Subcutaneous preadipocyte (primary cell): ENCODE results near the gene HTR2A. TPM values are rescaled to one million over a fixed set of nuclear protein-coding genes. Genes with fewer than 3 reads are reported as not detected.

Experiments
- total RNA-seq: library from RNA; depleted of rRNA; stranded (reverse); fragments of >200 nt; gene quantifications from 2 replicates; pipeline ENCODE4 v1.2.3, GENCODE V29; 2012

Gene HTR2A
- total RNA-seq: under 0.01 and 0.37 TPM in 2 replicates

DNA sequence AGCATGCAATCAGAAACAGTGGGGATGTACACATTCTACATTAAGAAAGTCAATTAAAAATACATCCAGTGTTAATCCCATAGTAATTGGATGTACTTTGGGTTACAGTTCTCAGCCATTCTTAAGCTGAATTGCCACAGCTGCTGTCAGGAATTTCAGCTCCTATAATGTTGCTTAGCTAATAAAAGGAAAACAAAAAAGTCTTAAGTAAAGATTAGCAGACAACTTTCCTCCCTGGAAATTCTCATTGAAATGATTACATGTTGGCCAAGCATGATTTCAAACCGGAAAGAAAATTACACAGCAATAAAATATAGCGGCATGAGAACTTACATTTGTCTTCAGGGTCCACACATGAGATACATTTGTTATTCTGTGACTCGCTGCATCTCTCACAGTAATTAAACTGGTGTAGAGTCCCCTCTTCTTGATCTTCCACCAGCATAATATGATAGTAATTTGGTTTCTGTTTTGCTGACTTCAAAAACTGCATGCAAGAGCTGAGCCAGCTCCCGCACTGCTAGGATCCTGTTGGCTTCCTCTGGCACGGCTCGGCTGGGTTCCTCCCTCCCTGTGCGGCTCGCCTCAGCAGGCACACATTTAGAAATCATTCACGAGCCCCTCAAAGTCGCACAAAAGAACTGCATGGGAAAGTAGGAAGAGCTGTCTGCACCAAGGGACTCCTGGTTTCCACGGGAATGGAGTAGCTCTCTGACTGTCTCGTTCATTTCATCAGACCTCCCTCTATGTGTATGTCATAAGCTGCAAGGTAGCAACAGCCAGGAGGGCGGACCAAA lies at the start of gene HTR2A:
Gene HTR2A, minus strand, starts transcription at position 713 of the 797 bp plus-strand sequence. CDS start 1,147 bp downstream, outside the sequence.

DNA sequence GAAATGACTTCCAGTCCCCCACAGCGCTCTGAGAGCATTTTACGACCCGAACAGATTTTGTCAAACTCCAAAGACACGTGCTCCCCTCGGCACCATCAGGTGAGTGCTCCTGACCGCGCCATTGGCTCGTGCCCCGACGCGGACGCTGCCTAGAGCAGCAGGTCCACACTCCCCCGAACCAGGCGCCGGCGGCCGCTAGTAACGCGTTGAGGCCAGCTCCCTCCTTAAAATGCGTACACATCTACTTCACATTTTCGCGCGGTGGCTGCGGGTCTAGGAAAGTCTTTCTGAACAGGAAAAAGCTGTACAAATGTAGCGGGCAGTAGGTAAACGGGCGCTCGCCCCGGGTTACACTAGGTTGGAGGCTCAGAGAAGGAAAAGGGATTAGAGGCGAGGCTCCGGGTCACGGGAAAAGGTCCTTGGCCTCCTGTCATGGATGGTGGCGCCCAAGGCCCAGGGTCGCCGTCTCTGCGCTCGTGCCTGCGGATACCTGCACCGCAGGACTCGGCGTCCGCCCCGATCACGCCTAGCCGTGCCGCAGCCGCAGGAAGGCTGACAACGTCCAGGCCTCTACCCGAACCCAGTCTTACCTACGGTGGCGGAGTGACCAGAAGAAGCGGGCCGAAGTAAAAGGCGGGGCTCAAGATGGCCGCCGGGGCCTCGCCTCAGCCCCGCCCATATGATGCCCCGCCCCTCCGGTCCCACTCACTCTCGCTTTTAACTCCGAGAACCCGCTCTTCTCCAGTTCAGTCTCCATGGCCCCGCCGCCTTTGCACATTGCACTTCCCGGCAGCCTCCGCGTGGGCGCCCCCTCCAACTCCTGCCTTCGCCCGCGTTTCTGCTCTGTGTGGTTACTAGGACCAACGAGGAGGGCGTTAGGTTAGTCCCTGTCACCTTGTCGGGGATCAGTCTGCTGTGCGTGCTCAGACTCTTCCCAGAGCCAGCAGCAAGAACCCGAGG lies 100.1 kb downstream of the HTR2A start, which contains the start of gene ESD:
Gene ESD, minus strand, starts transcription at position 647 of the 960 bp plus-strand sequence. CDS start 5,748 bp downstream, outside the sequence.

Other genes with a start within 250 kb of the HTR2A start
- 128 and 135 TPM in 2 replicates for gene ESD, start 99.9 kb downstream of the HTR2A start, total RNA-seq